Peyer's patch (tissue), 4 donors: ENCODE data around the gene ARPC1B. TPM values are rescaled to one million over a fixed set of nuclear protein-coding genes. Genes with fewer than 3 reads are reported as not detected.

Experiments used
- DNase-seq, 3 donors: peaks; one replicate each; pipeline ENCODE4 v3.0.0-alpha.2; 2017 to 2019
- H3K27ac ChIP-seq, 4 donors: fragments of 200-600 bp; sonication (generic); one replicate each; pipeline ENCODE4 v1.5.1; 2016 to 2019
- H3K27me3 ChIP-seq, 2 donors: fragments of 200-600 bp; sonication (generic); one replicate each; pipeline ENCODE4 v1.5.1; 2019
- H3K36me3 ChIP-seq, 3 donors: fragments of 200-600 bp; sonication (generic); one replicate each; pipeline ENCODE4 v1.5.1; 2016 to 2019
- H3K4me1 ChIP-seq, 4 donors: fragments of 200-600 bp; sonication (generic); one replicate each; pipeline ENCODE4 v1.5.1; 2016 to 2019
- H3K4me3 ChIP-seq, 4 donors: fragments of 200-600 bp; sonication (generic); 1 replicate in 3 of 4; 2 replicates in 1 of 4; pipeline ENCODE4 v1.5.1; 2016 to 2019; ENCODE audit warnings: mild to moderate bottlenecking in 1 of 4
- H3K9me3 ChIP-seq, 4 donors: fragments of 200-600 bp; sonication (generic); one replicate each; pipeline ENCODE4 v1.5.1; 2016 to 2019; ENCODE audit warnings: mild to moderate bottlenecking in 1 of 4
- POLR2A ChIP-seq, 2 donors: fragments of 450-650 bp; IDR thresholded peaks; one replicate each; pipeline ENCODE4 v1.5.1; 2017; ENCODE audit warnings: antibody characterized with exemption in 2 of 2, mild to moderate bottlenecking in 2 of 2, moderate library complexity in 2 of 2
- total RNA-seq, 4 donors: library from RNA; depleted of rRNA; stranded (reverse); fragments of >200 nt; gene quantifications; one replicate each; pipeline ENCODE4 v1.1.0, GENCODE V29; 2016
- TF ChIP-seq, protein P1 (sequence below), 6 experiments: fragments of 450-650 bp in 4 of 6; fragments of 200-600 bp in 2 of 6; sonication (generic) in 1 of 6; IDR thresholded peaks; one replicate each; pipeline ENCODE4 v1.5.1; 2017 to 2019; ENCODE audit warnings: antibody characterized with exemption in 6 of 6, mild to moderate bottlenecking in 3 of 6, moderate library complexity in 1 of 6

The ARPC1B gene
- total RNA-seq, 4 donors from 2014 or later = 228 to 386 (median 343) TPM

DNA sequence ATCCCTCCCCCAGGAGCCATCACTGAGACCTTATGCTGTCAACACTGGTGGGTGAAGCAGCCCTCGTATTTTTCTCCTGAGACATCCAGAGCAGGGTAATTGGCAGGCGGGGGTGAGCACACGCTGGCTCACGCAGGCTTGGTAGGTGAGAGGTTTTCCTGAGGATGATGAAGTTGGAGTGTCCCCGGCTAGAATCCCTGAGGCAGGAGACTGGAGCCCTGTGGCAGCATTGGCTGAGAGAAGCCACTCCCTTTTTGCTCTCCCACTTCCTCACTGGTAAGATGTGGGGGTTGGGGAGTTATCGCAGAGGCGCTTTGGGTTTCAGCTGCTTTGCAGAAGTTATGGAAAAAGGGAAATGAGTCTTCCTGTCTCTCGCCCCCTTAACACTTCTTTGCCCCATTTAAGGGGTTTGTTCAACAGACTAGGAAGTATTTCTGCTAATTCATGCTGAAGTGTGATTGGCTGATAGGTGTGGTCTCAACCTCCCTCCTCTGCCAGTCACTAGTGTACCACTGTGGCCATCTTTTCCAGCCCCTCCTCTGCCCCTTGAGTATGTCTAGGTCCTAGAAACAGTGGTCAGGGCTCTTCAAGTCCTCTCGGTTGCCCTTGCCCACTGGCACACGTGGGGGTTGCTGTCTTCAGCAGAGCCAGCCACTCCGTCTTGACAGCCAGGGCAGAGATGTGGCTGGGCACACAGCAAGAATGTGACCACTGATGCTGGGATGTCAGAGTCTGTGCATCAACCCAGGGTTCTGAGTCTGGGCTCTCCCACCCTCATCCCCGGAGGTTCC is 5.7 kb downstream of the ARPC1B start:
- peak in 2 of 3 donors; percentile 72 to 78 for DNase-seq
- H3K9me3 ChIP-seq = no peaks in the 10 kb centered on the region
- H3K36me3 ChIP-seq = peaks cover 0 to 23% (median 0%) of the 10 kb centered on the region in 3 donors
- no peak for TF ChIP-seq POLR2A (IDR thresholded peaks at IDR 0.05)
- TF ChIP-seq, protein P1, sequence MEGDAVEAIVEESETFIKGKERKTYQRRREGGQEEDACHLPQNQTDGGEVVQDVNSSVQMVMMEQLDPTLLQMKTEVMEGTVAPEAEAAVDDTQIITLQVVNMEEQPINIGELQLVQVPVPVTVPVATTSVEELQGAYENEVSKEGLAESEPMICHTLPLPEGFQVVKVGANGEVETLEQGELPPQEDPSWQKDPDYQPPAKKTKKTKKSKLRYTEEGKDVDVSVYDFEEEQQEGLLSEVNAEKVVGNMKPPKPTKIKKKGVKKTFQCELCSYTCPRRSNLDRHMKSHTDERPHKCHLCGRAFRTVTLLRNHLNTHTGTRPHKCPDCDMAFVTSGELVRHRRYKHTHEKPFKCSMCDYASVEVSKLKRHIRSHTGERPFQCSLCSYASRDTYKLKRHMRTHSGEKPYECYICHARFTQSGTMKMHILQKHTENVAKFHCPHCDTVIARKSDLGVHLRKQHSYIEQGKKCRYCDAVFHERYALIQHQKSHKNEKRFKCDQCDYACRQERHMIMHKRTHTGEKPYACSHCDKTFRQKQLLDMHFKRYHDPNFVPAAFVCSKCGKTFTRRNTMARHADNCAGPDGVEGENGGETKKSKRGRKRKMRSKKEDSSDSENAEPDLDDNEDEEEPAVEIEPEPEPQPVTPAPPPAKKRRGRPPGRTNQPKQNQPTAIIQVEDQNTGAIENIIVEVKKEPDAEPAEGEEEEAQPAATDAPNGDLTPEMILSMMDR (IDR thresholded peaks at IDR 0.05) = no peak
- peak overlapping the region; percentile 12 to 30 (median 22) for H3K4me3 ChIP-seq
- H3K27ac ChIP-seq = peak overlapping the region; percentile 79 to 90 (median 82)
- H3K27me3 ChIP-seq = no peaks in the 10 kb centered on the region
- H3K4me1 ChIP-seq = peaks cover 0 to 52% (median 28%) of the 10 kb centered on the region in 4 donors

DNA sequence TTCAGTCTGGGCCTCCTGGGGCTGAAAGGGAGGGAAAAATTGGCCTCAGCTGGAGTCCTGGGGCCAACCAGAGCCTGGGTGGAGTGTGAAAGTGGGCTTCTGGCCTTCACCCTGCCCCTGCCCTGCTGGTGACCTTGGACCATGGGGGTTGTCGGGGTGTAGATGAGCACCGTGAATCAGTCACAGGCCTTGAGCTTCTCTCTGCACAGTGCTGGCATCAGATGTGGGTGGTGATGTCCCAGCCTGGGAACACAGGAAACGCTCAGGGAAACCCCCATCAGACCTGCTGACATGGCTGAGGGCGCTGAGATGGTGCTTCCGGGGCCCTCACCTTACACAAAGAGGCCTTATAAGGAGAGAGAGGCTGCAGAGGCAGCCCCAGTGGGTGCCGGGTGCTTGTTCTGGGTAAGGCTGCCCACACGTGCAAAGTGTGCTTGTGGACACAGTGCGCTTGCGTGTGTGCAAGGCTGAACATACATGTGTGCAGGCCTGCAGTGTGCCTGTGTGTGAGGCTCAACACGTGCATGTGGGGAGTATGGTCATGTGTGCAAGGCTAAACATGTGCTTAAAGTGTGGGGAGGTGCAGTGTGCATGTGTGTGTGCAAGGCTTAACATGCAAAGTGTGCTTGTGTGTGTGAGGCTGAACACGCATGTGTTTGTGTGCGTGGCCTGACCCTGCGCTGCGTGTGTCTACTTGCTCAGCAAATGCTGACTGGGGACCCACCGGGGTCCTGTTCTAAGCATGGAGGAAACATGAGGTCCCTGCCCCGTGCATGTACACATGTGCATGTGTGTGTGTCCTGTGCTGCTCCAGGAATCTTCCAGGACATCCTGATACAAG is 6.5 kb downstream of the ARPC1B start:
- peak in 2 of 3 donors; percentile 89 to 92 for DNase-seq
- no peak for TF ChIP-seq POLR2A (IDR thresholded peaks at IDR 0.05)
- TF ChIP-seq, protein P1 (IDR thresholded peaks at IDR 0.05) = no peak
- peaks cover 0 to 31% (median 0%) of the 10 kb centered on the region in 3 donors for H3K36me3 ChIP-seq
- H3K9me3 ChIP-seq = no peaks in the 10 kb centered on the region
- peak overlapping the region in 3 of 4 donors; percentile 12 to 30 (median 23) for H3K4me3 ChIP-seq
- peak overlapping the region; percentile 79 to 90 (median 82) for H3K27ac ChIP-seq
- H3K27me3 ChIP-seq = no peaks in the 10 kb centered on the region
- peaks cover 0 to 46% (median 28%) of the 10 kb centered on the region in 4 donors for H3K4me1 ChIP-seq

DNA sequence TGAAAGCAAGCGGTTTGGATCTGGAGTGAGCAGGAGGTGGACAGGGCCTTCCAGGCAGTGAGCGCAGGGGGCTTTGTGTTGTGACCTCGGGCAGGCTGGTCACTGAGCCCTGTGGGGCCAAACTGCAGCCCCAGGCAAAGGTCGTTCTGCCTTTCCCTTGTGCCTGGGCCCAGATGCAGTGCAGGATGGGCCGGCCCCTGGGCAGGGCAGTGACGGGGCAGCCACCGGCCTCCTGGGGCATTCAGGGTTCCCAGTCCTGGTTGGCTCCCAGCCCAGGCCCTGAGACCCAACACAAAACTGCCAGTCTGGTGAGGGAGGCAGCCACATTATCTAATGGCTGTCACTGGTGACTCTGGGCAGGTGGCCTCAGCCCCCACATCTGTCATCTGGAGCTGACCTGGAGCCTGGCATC is 7.1 kb downstream of the ARPC1B start:
- Histone ChIP-seq H3K4me3 (no peak overlapping the region), H3K9me3 (no peaks in the 10 kb centered on the region), H3K4me1 (peaks cover 0 to 40% (median 28%) of the 10 kb centered on the region in 4 donors), H3K27ac (peak overlapping the region in 2 of 4 donors; percentile 82 to 90), H3K36me3 (peaks cover 0 to 37% (median 0%) of the 10 kb centered on the region in 3 donors), H3K27me3 (no peaks in the 10 kb centered on the region)
- DNase-seq = no peak
- TF ChIP-seq, protein P1 (IDR thresholded peaks at IDR 0.05) = no peak

- H3K36me3 ChIP-seq = peaks cover 0 to 46% (median 0%) of the 10 kb centered on the region in 3 donors
- peaks cover 0 to 34% (median 28%) of the 10 kb centered on the region in 4 donors for H3K4me1 ChIP-seq
- no peak overlapping the region for H3K27ac ChIP-seq
- no peak overlapping the region for H3K4me3 ChIP-seq
- TF ChIP-seq POLR2A (IDR thresholded peaks at IDR 0.05) = no peak
- TF ChIP-seq, protein P1 (IDR thresholded peaks at IDR 0.05) = no peak
- no peaks in the 10 kb centered on the region for H3K9me3 ChIP-seq
- DNase-seq = no peak
- H3K27me3 ChIP-seq = no peaks in the 10 kb centered on the region
Observed at GRCh38 chr7:99383203-99383602, 8.7 kb downstream of the ARPC1B start.

DNA sequence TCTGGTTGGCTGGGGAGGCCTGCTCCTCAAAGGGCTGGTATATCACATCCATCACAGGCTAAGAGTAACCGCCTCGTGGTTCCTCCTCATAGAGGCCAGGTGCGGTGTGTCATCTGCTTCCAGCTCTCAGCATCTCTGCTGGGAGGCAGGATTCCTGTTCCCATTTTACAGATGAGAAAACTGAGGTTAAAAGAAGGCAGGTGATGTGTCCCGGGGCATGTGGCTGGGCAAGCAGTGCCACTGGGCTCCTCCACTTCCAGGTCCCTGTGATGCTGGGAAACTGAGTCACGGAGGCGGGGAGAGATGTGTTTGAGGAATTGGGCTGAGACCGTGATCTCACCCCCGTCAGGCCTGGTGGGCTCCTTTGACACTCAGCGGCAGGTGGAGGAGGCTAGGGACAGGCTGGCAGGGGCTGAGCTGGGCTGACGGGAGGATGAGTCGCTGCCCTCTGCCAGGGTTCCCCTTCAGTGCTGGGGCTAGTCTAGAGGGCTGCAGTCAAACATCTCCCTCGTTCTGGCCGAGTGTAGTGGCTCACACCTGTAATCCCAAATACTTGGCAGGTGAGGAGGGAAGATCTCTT is 9.4 kb downstream of the ARPC1B start:
- H3K27ac ChIP-seq = peak overlapping the region in 1 of 4 donors; percentile 36
- H3K36me3 ChIP-seq = peaks cover 0 to 50% (median 0%) of the 10 kb centered on the region in 3 donors
- H3K4me3 ChIP-seq = no peak overlapping the region
- peaks cover 0 to 33% (median 28%) of the 10 kb centered on the region in 4 donors for H3K4me1 ChIP-seq
- no peaks in the 10 kb centered on the region for H3K9me3 ChIP-seq
- no peak for DNase-seq
- no peaks in the 10 kb centered on the region for H3K27me3 ChIP-seq
- TF ChIP-seq, protein P1 (IDR thresholded peaks at IDR 0.05) = no peak
- TF ChIP-seq POLR2A (IDR thresholded peaks at IDR 0.05) = no peak
